Measurements from ENCODE around the gene TCTN1. TPM values are rescaled to one million over a fixed set of nuclear protein-coding genes. Genes with fewer than 3 reads are reported as not detected.
A peak's percentile ranks its signal among the peaks of the same experiment; 100 is the strongest.
"Not testable (repeated sequence)": the region's sequence is repeated elsewhere in the genome, so short reads cannot be mapped to it uniquely, and the experiment has no call there.

Gene TCTN1
- total RNA-seq, 4 donors from 2014 or later: 45.0 to 71.2 (median 64.5) TPM

- Histone ChIP-seq H3K4me1 (peaks cover 6 to 70% (median 35%) of the 10 kb centered on the region in 4 donors), H3K27ac (peak overlapping the region; percentile 73 to 96 (median 88)), H3K4me3 (peak overlapping the region; percentile 70 to 99 (median 72)), H3K27me3 (no peaks in the 10 kb centered on the region), H3K9me3 (no peaks in the 10 kb centered on the region), H3K36me3 (no peaks in the 10 kb centered on the region)
- DNase-seq (ENCODE audit: low spot score in 2 of 2): no peak
- TF ChIP-seq EP300 (IDR thresholded peaks at IDR 0.05) (no peak), CTCF (IDR thresholded peaks at IDR 0.05) (no peak), POLR2A (IDR thresholded peaks at IDR 0.05) (no peak)
- 3 to 5% methylated on average over 8 of the region's 8 CpGs for WGBS, 2 donors
Observed at GRCh38 chr12:110581931-110582275, 32.0 kb upstream of the TCTN1 start.

- peak overlapping the region; percentile 73 to 96 (median 88) for H3K27ac ChIP-seq
- peak; percentile 22 to 41 for DNase-seq (ENCODE audit: low spot score in 2 of 2)
- H3K27me3 ChIP-seq: no peaks in the 10 kb centered on the region
- no peaks in the 10 kb centered on the region for H3K36me3 ChIP-seq
- H3K9me3 ChIP-seq: no peaks in the 10 kb centered on the region
- H3K4me3 ChIP-seq: peak overlapping the region; percentile 70 to 99 (median 72)
- peaks cover 6 to 66% (median 33%) of the 10 kb centered on the region in 4 donors for H3K4me1 ChIP-seq
- 1% methylated on average over 28 to 80 of the region's 104 CpGs for WGBS, 2 donors
- TF ChIP-seq EP300 (IDR thresholded peaks at IDR 0.05): peak in 1 of 2 donors; percentile 46
- no peak for TF ChIP-seq CTCF (IDR thresholded peaks at IDR 0.05)
- TF ChIP-seq POLR2A (IDR thresholded peaks at IDR 0.05): no peak
Observed at GRCh38 chr12:110582276-110583136, 31.4 kb upstream of the TCTN1 start.

DNA sequence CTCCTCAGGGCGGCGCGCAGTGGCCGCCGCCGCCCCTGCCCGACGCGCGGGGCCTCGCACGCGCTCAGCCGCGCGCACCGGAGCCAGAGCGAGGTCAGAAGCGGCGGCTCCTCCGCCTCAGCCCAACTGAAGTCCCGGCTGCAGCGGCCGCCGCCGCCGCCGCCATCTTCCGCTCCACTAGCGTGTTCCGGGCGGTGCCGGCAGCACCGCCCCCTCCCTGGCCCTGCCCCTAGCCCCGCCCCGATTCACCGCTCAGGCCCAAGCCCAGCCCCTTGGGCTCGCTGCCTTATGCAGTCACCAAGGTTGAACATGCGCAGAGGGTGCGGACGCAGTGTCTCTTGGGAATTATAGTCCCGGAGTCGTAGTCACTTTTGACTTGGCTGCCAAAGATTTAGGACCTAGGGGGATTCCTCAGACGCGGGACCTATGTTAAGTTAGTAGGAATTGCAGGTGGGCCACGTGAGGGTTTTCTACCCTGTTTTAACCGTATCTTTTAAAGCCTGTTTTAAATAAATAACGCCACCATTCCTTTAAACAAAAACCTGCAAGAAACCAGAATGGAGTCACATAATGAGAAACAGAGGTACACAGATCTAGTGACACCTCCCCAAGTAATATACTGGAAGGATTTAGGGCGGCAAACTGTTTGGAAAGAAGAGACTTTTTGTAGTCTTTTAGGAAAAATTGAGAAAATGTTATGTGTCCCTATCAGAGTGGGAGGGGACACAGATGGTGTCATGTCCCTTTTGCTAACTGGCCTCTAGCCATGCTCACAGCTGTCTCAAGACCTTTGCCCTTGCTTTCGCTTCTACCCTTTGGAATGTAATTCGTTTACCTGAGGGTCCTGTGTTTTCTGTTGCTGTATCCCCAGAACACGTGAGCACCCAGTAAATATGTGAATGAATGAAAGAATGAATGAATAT is 30.5 kb upstream of the TCTN1 start, which contains the start of gene PPTC7:
Gene PPTC7, minus strand, starts transcription at position 182 of the 923 bp plus-strand sequence. CDS start 287 bp downstream, outside the sequence.
- Histone ChIP-seq H3K4me3 (peak within 1 kb of the TSS; percentile 70 to 99 (median 72)), H3K27ac (peak within 1 kb of the TSS; percentile 73 to 96 (median 88)), H3K4me1 (peaks cover 6 to 57% (median 27%) of the 10 kb centered on the region in 4 donors), H3K27me3 (no peaks in the 10 kb centered on the region), H3K9me3 (no peaks in the 10 kb centered on the region), H3K36me3 (no peaks in the 10 kb centered on the region)
- WGBS, 2 donors: 2 to 3% methylated on average over 13 to 52 of the region's 52 CpGs
- peak; percentile 94 to 97 for DNase-seq (ENCODE audit: low spot score in 2 of 2)
- peak in 1 of 5 experiments; percentile 43 for TF ChIP-seq CTCF (IDR thresholded peaks at IDR 0.05)
- peak; percentile 77 to 85 for TF ChIP-seq EP300 (IDR thresholded peaks at IDR 0.05)
- peak; percentile 88 to 94 for TF ChIP-seq POLR2A (IDR thresholded peaks at IDR 0.05)

DNA sequence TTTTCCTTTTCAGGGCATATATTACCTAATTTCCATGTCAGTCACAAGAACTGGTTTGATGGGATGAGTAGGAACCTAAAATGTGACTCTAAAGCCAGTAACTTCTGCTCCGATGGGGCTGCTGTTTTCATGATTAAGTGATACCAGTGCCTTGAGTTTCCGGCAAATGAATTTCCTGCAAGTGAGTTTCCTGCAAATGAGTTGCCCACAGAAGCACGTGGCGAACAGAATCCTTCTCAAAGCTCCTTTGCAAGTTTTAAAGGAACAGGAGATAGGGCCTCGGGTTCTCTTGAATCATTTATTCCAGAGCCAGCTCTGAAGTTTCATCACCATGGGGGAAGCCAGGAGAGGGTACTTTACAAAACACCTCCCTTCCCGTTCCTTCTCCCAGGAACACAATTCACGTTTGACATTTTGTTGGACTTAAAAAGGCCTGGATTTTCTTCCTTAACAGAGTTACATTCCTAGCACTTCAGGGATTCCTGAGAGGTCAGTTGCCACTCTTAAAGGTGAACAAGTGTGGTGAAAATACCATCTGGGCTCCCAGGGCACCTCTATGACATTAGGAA is 28.6 kb upstream of the TCTN1 start:
- H3K27me3 ChIP-seq: no peaks in the 10 kb centered on the region
- peaks cover 6 to 42% (median 23%) of the 10 kb centered on the region in 4 donors for H3K4me1 ChIP-seq
- H3K9me3 ChIP-seq: no peaks in the 10 kb centered on the region
- TF ChIP-seq EP300 (IDR thresholded peaks at IDR 0.05) (peak in 1 of 2 donors; percentile 42), POLR2A (IDR thresholded peaks at IDR 0.05) (no peak)
- H3K27ac ChIP-seq: peak overlapping the region in 2 of 4 donors; percentile 38 to 57
- H3K36me3 ChIP-seq: no peaks in the 10 kb centered on the region
- H3K4me3 ChIP-seq: no peak overlapping the region
- no peak for DNase-seq (ENCODE audit: low spot score in 2 of 2)
- WGBS, 2 donors: 30 to 36% methylated on average over 7 of the region's 7 CpGs

DNA sequence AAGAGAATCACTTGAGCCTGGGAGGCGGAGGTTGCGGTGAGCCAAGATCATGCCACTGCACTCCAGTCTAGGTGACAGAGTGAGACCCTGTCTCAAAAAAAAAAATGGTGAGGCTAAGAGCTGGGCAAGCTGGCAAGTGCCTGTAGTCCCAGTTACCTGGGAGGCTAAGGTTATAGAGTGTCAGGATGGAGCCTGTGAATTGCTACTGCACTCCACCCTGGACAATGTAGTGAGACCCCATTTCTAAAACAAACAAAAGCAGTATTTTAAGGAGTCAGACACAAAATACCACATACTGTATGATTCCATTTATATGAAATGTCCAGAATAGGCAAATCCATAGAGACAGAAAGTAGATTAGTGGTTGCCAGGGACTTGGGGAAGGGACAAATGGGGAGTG is 26.8 kb upstream of the TCTN1 start:
- not testable (repeated sequence) for DNase-seq (ENCODE audit: low spot score in 2 of 2)
- 97 to 100% methylated on average over 2 of the region's 2 CpGs for WGBS, 2 donors

More for the DNA sequence above, 26.8 kb upstream of the TCTN1 start:
- not testable (repeated sequence) for H3K27ac ChIP-seq, H3K4me3 ChIP-seq, H3K27me3 ChIP-seq, H3K9me3 ChIP-seq, H3K36me3 ChIP-seq
- peaks cover 6 to 39% (median 17%) of the 10 kb centered on the region in 4 donors for H3K4me1 ChIP-seq

All from tibial nerve (tissue), 4 donors.